Activated gamma-delta T cell treated with anti-CD3 and anti-CD28 coated beads, Interleukin-2, amount 50 U/mL, for 16 hours (primary cell): ENCODE measurements around the gene HOXA13.
A peak's percentile ranks its signal among the peaks of the same experiment; 100 is the strongest.

Source experiments
- DNase-seq: peaks from one replicate; pipeline ENCODE4 v3.0.0-alpha.2; 2020; ENCODE audit warnings: low read depth

Gene HOXA13

DNA sequence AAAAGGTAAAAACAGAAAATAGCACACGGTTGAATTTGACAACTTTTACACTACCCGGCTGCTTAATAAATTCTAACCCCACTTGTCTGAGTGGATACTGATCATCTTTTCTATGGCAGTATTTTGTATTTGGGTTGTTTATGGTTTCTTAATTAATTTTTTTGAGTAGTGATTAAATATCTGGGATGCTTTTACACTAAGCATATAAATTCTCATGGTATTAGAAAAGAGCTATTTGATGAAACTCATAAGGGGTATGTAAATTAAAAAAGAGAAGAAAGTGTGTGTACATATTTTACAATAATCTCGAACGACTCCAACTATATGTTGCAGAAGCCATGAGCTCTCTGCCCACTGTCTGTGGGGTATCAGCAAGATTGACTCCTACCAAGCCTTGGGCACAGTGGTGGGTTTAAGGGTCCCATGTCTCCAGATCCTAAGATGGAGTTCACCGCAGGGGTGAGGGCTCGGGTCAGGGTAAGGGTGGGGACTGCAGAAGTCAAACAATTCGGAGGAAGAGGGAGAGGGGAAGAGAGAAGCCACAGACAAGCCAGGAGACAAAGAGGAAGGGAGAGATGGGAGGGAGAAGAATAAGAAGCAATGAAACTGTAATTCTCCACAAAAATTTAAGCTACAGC, 7.6 kb upstream of the HOXA13 start:
- no peak for DNase-seq

GRCh38 chr7:27205325-27206280, 5.7 kb upstream of the HOXA13 start:
- DNase-seq = no peak

DNA sequence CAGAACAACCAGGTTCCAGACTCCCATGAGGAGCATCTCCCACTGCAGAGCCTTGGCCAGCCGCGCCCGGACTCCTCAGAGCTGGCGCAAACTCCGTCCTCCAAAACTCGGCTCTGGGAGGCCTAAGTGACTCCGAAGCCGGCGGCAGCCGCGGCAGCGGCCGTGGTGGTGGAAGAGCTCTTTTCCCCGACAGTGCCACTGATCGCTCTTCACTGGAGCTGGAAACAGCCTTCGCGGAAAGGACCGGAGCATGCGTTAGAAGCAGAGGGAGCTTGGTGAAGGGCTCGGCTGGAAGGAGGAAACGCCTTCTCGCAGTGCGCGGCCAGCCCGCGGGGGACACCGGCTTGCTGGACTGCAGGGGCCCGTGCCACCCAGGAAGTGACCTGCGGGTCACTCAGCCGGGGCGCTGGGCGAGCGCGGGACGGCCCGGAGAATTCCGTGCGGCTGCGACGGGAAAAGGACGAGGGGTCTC, 5.0 kb upstream of the HOXA13 start:
- DNase-seq = no peak

- DNase-seq = no peak
Measured at GRCh38 chr7:27203964-27204594, 4.2 kb upstream of the HOXA13 start.

DNA sequence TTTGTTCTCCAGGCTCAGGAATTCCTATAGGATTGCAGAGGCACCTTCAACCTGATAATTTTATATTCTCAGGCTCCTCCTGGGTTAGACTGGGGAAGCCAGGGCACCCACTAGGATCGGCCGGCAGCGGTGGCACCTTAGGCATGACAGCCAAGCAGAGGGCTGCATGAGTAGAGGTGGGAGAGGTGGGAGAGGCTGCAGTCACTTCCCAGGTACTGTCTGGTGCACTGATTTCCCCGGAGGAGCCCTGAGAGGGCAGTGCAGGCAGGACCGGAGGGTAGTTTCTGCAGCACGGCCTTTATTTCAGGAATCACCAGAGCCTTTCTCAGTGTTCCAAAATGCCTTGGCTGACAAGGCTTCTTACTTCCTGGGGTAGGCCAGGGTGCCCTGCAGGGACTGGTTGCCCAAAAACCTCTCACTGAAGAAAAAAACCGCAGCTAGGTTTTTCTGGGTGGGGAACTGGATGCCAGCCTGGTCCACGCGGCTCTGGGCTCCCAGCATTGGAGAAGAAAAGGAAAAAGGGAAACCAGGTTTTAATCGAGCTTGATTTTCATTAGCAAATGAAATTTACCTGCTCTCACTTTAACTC, 3.6 kb upstream of the HOXA13 start:
- DNase-seq = no peak

- DNase-seq = no peak
Measured at GRCh38 chr7:27202862-27203134, 2.9 kb upstream of the HOXA13 start.

- no peak for DNase-seq
Measured at GRCh38 chr7:27202018-27202861, 2.3 kb upstream of the HOXA13 start.

DNA sequence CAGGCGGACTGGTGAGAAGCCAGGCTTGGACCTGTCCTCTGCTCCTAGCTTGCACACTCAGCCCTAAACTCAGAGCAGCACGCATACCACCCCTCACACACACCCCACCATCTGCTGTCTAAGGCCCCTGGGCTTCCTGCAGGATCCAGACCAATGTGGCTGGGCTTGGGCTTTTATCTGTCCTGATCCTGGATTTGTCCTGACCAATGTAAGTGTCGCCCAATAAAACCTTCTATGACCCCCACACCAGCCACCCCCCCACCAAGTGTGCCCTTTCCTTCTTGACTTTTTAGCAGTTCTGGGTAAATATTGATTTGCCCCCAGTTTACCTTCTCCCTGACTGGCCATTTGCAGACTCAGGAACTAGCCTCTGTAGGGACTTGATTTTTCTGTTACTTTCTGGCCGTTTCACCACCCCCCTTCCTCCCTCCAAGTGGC, 1.7 kb upstream of the HOXA13 start:
- DNase-seq = no peak

DNA sequence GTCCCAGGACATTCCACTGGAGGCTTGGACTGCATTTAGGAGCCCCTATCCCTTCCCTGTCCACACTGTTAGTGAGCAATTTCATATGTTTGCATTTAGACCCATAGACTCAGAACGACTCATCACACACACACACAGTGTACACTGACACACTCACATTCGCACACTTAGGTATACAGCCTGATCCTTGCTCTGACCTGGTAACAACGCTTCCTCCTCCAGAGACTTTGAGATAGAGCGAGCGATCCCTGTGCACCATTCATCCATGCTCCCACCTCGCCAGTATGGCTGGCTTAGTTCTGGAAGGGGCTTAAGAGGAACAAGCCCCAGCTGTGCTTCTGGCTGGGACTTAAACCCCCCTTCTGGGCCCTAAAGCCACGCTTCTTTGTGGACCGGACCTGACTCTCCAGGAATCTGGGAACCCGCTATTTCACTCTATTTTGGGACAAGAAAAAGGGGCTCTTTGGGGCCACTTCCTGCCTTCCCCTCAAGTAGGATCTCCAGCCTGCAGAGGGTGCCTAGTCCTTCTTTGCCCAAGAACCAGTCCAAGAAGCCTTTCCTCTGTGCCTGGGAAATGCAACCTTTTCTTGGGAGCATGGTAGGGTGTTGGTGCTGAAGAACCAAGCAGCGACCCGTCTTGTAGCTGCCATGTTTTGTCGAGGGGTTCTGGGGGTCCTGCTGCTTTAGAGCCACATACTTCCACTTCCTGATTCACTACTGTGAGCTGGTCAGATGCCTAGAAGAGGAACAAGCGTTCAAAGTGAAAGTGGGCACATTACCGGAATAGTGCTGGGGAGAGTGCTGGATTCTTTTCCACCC, 1.1 kb upstream of the HOXA13 start:
- no peak for DNase-seq

DNA sequence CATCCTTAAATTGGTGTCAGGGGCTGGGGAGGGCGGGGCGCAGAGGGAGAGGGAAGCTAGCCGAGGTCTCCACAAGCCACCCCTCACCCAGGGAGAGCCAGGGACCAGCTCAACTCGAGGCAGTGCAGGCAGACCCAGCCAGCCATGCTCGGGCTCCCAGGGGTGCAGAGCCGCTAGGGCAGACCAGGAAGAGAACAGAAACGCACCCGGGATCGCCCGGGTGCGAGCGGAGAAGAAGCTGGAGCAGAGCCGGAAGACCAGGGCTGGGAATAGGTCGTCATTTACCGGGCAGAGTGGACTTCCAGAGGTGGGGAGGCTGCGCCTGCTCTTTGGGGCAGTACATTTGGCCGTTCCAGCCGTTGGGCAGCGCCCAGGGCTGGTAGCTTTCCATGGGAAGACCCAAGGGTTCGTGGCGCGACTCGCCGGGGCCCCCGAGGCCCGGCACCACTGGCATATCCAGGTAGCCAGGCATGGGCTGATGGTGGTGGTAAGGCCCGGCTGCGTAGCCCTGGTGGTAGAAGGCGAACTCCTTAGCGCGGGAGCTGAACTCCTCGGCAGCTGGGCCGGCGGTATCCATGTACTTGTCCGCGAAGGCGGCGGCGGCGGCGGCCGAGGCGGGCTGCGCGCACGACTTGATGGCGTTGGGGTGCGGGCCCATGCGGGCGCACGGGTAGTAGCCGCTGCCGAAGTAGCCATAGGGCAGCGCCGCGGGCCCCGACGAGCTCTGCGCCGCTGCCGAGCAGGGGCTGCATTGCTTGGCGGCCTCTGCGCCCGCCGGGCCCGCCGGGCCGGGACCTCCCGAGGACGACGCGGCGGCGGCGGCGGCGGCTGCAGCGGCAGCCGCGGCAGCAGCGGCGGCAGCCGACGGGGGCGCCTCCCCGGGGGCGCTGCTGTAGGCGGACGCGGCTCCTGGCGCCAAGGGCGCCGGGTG, 755 bp downstream of the HOXA13 start:
- DNase-seq = no peak

DNA sequence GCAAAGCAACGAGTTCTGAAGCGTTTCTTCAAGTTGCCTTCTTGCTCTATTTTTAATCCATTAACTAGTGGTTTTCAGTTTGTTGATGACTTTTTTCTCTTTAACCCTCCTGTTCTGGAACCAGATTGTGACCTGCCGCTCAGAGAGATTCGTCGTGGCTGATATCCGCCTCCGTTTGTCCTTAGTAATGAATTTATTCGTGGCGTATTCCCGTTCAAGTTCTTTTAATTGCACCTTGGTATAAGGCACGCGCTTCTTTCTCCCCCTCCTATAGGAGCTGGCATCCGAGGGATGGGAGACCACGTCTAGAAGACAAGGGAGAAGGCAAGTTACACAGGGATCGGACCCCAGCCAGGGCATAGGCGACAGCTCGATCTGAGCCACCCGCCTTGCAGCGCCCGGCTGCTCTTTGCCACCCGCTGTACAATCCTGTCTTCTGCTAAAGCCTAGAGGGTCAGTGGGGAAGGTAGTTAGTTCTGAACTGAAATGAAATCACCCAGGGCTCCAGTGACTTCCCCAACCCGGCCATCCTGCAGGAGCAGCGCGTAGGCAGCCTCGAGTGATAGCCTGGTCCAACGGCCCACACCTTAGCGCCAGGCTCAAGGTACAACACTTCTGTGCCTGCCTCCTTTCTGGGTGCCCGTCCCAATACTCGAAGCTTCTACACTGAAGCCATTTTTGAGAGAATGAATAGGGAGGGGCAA, 1.6 kb downstream of the HOXA13 start:
- DNase-seq = no peak

DNA sequence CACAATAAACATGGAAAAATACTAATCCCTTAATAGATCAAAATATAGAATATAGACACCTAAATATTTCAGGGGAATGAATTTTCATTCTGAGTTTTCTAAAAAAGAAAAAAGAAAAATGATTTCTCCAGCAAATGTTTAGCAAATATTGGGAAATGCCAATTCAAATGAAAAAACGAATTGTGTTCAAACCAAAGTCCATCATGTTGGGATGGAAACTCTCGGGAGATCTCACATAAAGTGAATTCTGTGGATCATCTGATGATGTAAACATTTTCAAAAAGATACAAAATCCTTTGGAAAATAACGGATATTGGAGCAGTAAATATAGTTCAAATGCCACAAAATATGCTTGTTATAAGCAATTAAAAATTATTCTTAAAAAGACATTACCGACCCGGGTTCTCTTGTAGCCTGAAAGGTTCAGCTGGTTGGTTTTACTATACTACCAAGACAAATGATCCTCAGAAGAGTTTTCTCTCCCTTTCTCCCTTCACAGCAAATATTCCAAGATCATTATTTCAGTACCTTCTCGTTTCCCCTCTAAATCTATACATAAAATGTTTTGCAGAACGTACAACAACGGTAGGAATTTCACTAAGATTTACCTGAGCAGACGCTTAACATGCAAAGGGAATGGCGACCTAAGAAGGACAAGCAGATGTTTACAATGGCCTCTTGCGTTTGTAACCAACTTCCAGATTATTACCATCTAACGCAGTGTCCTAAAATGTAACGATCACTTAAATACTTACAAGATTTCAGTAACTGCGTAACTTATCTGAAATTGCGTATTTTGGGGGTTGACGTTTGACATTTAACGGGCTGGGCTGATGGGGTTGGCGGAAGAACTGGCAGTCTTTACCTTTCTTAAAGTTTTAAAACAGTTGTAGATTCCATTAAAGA, 2.5 kb downstream of the HOXA13 start:
- no peak for DNase-seq

GRCh38 chr7:27196287-27196767, 3.6 kb downstream of the HOXA13 start:
- DNase-seq = peak; percentile 80

- DNase-seq = no peak
Measured at GRCh38 chr7:27194686-27195379, 5.1 kb downstream of the HOXA13 start.

GRCh38 chr7:27194002-27194352, 5.9 kb downstream of the HOXA13 start:
- no peak for DNase-seq

- no peak for DNase-seq
Measured at GRCh38 chr7:27193335-27194001, 6.4 kb downstream of the HOXA13 start.
